Measurements from ENCODE around the gene GLP2R.

Gene GLP2R

GRCh38 chr17:9912121-9913099 lies 86.7 kb downstream of the GLP2R start:
- DNase-seq (ENCODE audit: low read depth): peak; percentile 23
- no peak overlapping the region for H3K4me3 ChIP-seq (ENCODE audit: control insufficient read depth, low read depth, low read length)
- TF ChIP-seq, protein P1, sequence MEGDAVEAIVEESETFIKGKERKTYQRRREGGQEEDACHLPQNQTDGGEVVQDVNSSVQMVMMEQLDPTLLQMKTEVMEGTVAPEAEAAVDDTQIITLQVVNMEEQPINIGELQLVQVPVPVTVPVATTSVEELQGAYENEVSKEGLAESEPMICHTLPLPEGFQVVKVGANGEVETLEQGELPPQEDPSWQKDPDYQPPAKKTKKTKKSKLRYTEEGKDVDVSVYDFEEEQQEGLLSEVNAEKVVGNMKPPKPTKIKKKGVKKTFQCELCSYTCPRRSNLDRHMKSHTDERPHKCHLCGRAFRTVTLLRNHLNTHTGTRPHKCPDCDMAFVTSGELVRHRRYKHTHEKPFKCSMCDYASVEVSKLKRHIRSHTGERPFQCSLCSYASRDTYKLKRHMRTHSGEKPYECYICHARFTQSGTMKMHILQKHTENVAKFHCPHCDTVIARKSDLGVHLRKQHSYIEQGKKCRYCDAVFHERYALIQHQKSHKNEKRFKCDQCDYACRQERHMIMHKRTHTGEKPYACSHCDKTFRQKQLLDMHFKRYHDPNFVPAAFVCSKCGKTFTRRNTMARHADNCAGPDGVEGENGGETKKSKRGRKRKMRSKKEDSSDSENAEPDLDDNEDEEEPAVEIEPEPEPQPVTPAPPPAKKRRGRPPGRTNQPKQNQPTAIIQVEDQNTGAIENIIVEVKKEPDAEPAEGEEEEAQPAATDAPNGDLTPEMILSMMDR (conservative IDR thresholded peaks at IDR 0.05; ENCODE audit: control insufficient read depth, insufficient read depth, low read depth, low read length): no peak

- DNase-seq (ENCODE audit: low read depth): no peak
- TF ChIP-seq, protein P1 (conservative IDR thresholded peaks at IDR 0.05; ENCODE audit: control insufficient read depth, insufficient read depth, low read depth, low read length): no peak
- no peak overlapping the region for H3K4me3 ChIP-seq (ENCODE audit: control insufficient read depth, low read depth, low read length)
These were observed 87.8 kb downstream of the GLP2R start for GRCh38 chr17:9913476-9913875.

- no peak overlapping the region for H3K4me3 ChIP-seq (ENCODE audit: control insufficient read depth, low read depth, low read length)
- DNase-seq (ENCODE audit: low read depth): no peak
- TF ChIP-seq, protein P1 (conservative IDR thresholded peaks at IDR 0.05; ENCODE audit: control insufficient read depth, insufficient read depth, low read depth, low read length): no peak
These were observed 90.4 kb downstream of the GLP2R start for GRCh38 chr17:9916108-9916507.

DNA sequence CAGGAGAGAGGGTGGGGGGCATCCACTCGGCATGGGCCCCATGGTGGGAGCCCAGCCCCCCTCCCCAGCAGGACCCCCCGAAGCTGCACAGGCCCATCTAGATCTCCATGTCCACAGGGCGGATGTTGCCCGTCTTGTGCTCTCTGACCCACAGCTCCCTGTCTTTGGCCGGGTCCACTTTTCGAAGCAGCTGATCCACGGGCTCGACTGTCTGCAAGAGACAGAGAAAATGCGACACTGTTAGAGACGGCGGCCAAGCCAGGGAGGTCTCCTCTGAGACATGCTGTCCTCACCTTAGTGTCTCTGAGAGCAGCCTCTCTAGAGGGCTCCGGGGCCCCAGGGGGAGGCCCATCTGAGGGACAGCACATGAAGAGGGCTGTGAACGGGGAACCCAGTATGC lies 91.4 kb downstream of the GLP2R start:
- no peak for DNase-seq (ENCODE audit: low read depth)
- TF ChIP-seq, protein P1 (conservative IDR thresholded peaks at IDR 0.05; ENCODE audit: control insufficient read depth, insufficient read depth, low read depth, low read length): no peak
- H3K4me3 ChIP-seq (ENCODE audit: control insufficient read depth, low read depth, low read length): no peak overlapping the region

DNA sequence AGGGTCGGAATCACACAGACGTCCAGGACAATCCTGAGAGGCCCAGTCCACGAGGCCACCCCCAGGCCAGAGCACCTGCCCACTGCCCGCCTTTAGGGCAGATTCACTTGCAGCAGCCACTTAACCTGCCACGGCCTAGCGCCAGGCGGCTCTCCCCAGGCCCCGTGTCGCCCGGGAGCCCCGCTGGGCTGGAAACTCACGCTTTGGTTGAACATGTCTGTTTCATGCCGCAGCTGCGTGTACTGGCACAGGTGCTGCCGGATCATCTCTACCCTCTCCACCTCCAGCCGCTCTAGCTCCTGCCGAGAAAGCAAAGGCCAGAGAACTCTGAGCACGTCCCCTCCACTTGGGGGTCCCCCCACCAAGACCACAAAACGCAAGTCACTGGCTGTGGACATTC lies 92.1 kb downstream of the GLP2R start:
- no peak for DNase-seq (ENCODE audit: low read depth)
- TF ChIP-seq, protein P1 (conservative IDR thresholded peaks at IDR 0.05; ENCODE audit: control insufficient read depth, insufficient read depth, low read depth, low read length): no peak
- no peak overlapping the region for H3K4me3 ChIP-seq (ENCODE audit: control insufficient read depth, low read depth, low read length)

GRCh38 chr17:9918352-9918751 lies 92.6 kb downstream of the GLP2R start:
- no peak overlapping the region for H3K4me3 ChIP-seq (ENCODE audit: control insufficient read depth, low read depth, low read length)
- TF ChIP-seq, protein P1 (conservative IDR thresholded peaks at IDR 0.05; ENCODE audit: control insufficient read depth, insufficient read depth, low read depth, low read length): no peak
- no peak for DNase-seq (ENCODE audit: low read depth)
